ENCODE measurements around the gene MIB1. TPM values are rescaled to one million over a fixed set of nuclear protein-coding genes. Genes with fewer than 3 reads are reported as not detected.

The MIB1 gene
- total RNA-seq, 1 experiment from 2014 or later: 48.8 TPM

- Histone ChIP-seq H3K18ac (ENCODE audit: insufficient read length, low read depth, low read length) (no peak overlapping the region), H3K79me1 (ENCODE audit: insufficient read depth, low read depth, low read length, poor library complexity, severe bottlenecking) (no peaks in the 10 kb centered on the region), H2AK5ac (ENCODE audit: insufficient read length, low read length) (no peak overlapping the region), H3K23me2 (ENCODE audit: insufficient read length, low read depth, low read length, poor library complexity, severe bottlenecking) (no peaks in the 10 kb centered on the region), H2BK15ac (ENCODE audit: low read depth, low read length) (no peak overlapping the region), H3K79me2 (ENCODE audit: insufficient read depth, low read length) (no peaks in the 10 kb centered on the region), H2BK20ac (ENCODE audit: low read depth, low read length, poor library complexity, severe bottlenecking) (no peak overlapping the region), H4K20me1 (ENCODE audit: control insufficient read depth, insufficient read depth, insufficient read length) (no peaks in the 10 kb centered on the region), H2AFZ (ENCODE audit: low read length) (no peak overlapping the region), H2BK120ac (ENCODE audit: low read depth, low read length, poor library complexity, severe bottlenecking) (no peak overlapping the region), H3K27ac (ENCODE audit: insufficient read length, low read depth, low read length) (no peak overlapping the region), H3K4ac (ENCODE audit: low read depth, low read length) (no peak overlapping the region), H3K4me2 (ENCODE audit: insufficient read depth, insufficient read length, low read length) (no peak overlapping the region), H4K91ac (ENCODE audit: insufficient read length, low read depth, low read length) (no peak overlapping the region), H4K8ac (replicated peaks; ENCODE audit: insufficient read length, low read depth, low read length) (no peak overlapping the region), H3K4me1 (ENCODE audit: insufficient read depth, low read length) (peaks cover 2% of the 10 kb centered on the region; the same call in 1 of the 2 replicates), H3K23ac (ENCODE audit: insufficient read length, low read depth, low read length) (no peak overlapping the region), H3K9ac (ENCODE audit: extremely low read depth, insufficient read length, low read length) (no peak overlapping the region), H3K27me3 (ENCODE audit: insufficient read depth, low read length) (peaks cover 7% of the 10 kb centered on the region), H4K5ac (ENCODE audit: insufficient read length, low read depth, low read length) (no peak overlapping the region), H2BK12ac (ENCODE audit: insufficient read length, low read depth, low read length) (no peak overlapping the region), H3K56ac (ENCODE audit: insufficient read length, low read depth, low read length) (no peak overlapping the region), H3K9me3 (ENCODE audit: control insufficient read depth, low read depth, low read length) (no peaks in the 10 kb centered on the region), H3K14ac (ENCODE audit: insufficient read depth, low read length) (no peak overlapping the region), H3T11ph (ENCODE audit: low read length) (no peak overlapping the region), H2BK5ac (ENCODE audit: insufficient read length, low read length) (no peak overlapping the region)
- Mint-ChIP-seq H3K36me3 (ENCODE audit: insufficient read depth in 1 of 3, low read depth in 3 of 3) (no peaks in the 10 kb centered on the region), H3K27ac (no peak overlapping the region), H3K9me3 (peaks cover 3% of the 10 kb centered on the region in 2 experiments; a peak in 2 of 5 replicates), H3K4me1 (peaks cover 5 to 8% of the 10 kb centered on the region in 2 experiments; a peak in 2 of 4 replicates), H3K4me3 (no peak overlapping the region), H3K27me3 (ENCODE audit: low read depth) (peaks cover 58% of the 10 kb centered on the region)
- TF ChIP-seq, protein P1, sequence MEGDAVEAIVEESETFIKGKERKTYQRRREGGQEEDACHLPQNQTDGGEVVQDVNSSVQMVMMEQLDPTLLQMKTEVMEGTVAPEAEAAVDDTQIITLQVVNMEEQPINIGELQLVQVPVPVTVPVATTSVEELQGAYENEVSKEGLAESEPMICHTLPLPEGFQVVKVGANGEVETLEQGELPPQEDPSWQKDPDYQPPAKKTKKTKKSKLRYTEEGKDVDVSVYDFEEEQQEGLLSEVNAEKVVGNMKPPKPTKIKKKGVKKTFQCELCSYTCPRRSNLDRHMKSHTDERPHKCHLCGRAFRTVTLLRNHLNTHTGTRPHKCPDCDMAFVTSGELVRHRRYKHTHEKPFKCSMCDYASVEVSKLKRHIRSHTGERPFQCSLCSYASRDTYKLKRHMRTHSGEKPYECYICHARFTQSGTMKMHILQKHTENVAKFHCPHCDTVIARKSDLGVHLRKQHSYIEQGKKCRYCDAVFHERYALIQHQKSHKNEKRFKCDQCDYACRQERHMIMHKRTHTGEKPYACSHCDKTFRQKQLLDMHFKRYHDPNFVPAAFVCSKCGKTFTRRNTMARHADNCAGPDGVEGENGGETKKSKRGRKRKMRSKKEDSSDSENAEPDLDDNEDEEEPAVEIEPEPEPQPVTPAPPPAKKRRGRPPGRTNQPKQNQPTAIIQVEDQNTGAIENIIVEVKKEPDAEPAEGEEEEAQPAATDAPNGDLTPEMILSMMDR (conservative IDR thresholded peaks at IDR 0.05): no peak
- DNase-seq: no peak
- WGBS (ENCODE audit: extremely low coverage, insufficient read length, low lambda C conversion rate): no CpG with 5 or more reads among the region's 9 CpGs
Observed at GRCh38 chr18:21915546-21915945, 175.0 kb downstream of the MIB1 start.

Measured in H9 (cell line).